ENCODE data around the gene FBXO10.

- no peak for TF ChIP-seq CTCF (IDR thresholded peaks at IDR 0.05)
- TF ChIP-seq POLR2A (IDR thresholded peaks at IDR 0.05), result no peak
- no peak for TF ChIP-seq POLR2AphosphoS5 (IDR thresholded peaks at IDR 0.05)
Measured at GRCh38 chr9:37619806-37620205, 43.6 kb upstream of the FBXO10 start.

All from breast epithelium (tissue), 3 donors.